Nephron (organoid): ENCODE data around the gene TEX14.
A peak's percentile ranks its signal among the peaks of the same experiment; 100 is the strongest.
"Not testable (repeated sequence)": the region's sequence is repeated elsewhere in the genome, so short reads cannot be mapped to it uniquely, and the experiment has no call there.

ENCODE experiments used
- H3K27ac Mint-ChIP-seq, 3 experiments: 2 replicates each; pipeline ENCODE4 v1.8.0; 2020; ENCODE audit warnings: mixed read lengths in 3 of 3, mild to moderate bottlenecking in 2 of 3, moderate library complexity in 1 of 3
- H3K27me3 Mint-ChIP-seq: 2 replicates; pipeline ENCODE4 v1.8.0; 2021; ENCODE audit warnings: low read depth, mild to moderate bottlenecking, moderate library complexity, mixed read lengths
- H3K36me3 Mint-ChIP-seq: 2 replicates; pipeline ENCODE4 v1.8.0; 2020; ENCODE audit warnings: low read depth, mixed read lengths
- H3K4me1 Mint-ChIP-seq: 2 replicates; pipeline ENCODE4 v1.8.0; 2020; ENCODE audit warnings: mixed read lengths
- H3K4me3 Mint-ChIP-seq, 3 experiments: 2 replicates each; pipeline ENCODE4 v1.8.0; 2020; ENCODE audit warnings: mild to moderate bottlenecking in 3 of 3, mixed read lengths in 3 of 3, moderate library complexity in 2 of 3
- H3K9me3 Mint-ChIP-seq: 2 replicates; pipeline ENCODE4 v1.8.0; 2020; ENCODE audit warnings: mixed read lengths
- CTCF ChIP-seq, 3 experiments: fragments of 200-600 bp; sonication (generic); IDR thresholded peaks; one replicate each; pipeline ENCODE4 v1.5.0; 2021; ENCODE audit warnings: antibody characterized with exemption in 3 of 3; ENCODE audit not compliant: unreplicated experiment in 3 of 3

Gene TEX14

DNA sequence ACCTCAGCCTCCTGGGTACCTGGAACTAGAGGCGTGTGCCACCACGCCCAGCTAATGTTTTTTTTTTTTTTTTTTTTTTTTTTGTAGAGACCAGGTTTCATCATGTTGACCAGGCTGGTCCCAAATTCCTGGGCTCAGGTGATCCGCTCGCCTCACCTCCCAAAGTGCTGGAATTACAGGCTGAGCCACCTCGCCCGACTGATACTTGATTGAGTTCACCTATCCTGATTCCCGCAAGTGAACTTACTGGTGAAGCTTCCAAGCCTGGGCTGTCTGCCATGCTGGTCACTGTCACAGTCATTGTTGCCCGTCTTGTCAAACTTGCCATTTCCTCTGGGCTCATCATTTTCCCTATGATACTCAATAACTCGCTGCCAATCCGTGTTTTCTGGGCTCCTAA lies 106.3 kb downstream of the TEX14 start:
- H3K27ac Mint-ChIP-seq, result no peak overlapping the region
- no peaks in the 10 kb centered on the region for H3K36me3 Mint-ChIP-seq
- H3K9me3 Mint-ChIP-seq, result no peaks in the 10 kb centered on the region

GRCh38 chr17:58583486-58583885 lies 108.4 kb downstream of the TEX14 start:
- H3K27me3 Mint-ChIP-seq, result peaks cover 12% of the 10 kb centered on the region
- peaks cover 10% of the 10 kb centered on the region for H3K4me1 Mint-ChIP-seq
- H3K9me3 Mint-ChIP-seq, result no peaks in the 10 kb centered on the region
- H3K27ac Mint-ChIP-seq, result no peak overlapping the region
- H3K36me3 Mint-ChIP-seq, result no peaks in the 10 kb centered on the region
- no peak for TF ChIP-seq CTCF (IDR thresholded peaks at IDR 0.05; ENCODE audit: unreplicated experiment in 3 of 3)
- no peak overlapping the region for H3K4me3 Mint-ChIP-seq

More for the DNA sequence above, 106.3 kb downstream of the TEX14 start:
- H3K27me3 Mint-ChIP-seq, result peaks cover 10% of the 10 kb centered on the region
- no peak overlapping the region for H3K4me3 Mint-ChIP-seq
- no peak for TF ChIP-seq CTCF (IDR thresholded peaks at IDR 0.05; ENCODE audit: unreplicated experiment in 3 of 3)
- H3K4me1 Mint-ChIP-seq, result peaks cover 10% of the 10 kb centered on the region

DNA sequence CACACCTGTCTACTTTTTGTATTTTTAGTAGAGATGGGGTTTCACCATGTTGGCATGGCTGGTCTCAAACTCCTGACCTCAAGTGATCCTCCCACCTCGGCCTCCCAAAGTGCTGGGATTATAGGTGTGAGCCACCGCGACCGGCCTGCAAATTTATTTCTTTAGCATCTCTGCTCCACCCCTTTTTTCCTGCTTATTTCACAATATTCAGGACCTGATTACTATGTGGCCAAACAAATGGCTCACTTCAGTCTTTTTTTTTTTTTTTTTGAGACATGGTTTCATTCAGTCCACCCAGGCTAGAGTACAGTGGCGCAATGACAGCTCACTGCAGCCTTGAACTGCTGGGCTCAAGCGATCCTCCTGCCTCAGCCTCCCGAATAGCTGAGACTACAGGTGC lies 109.1 kb downstream of the TEX14 start:
- H3K27ac Mint-ChIP-seq, H3K4me3 Mint-ChIP-seq, H3K9me3 Mint-ChIP-seq, H3K36me3 Mint-ChIP-seq: not testable (repeated sequence)
- Mint-ChIP-seq H3K4me1 (peaks cover 16% of the 10 kb centered on the region), H3K27me3 (peaks cover 12% of the 10 kb centered on the region)

- H3K27ac Mint-ChIP-seq, result no peak overlapping the region
- H3K36me3 Mint-ChIP-seq, result no peaks in the 10 kb centered on the region
- H3K4me1 Mint-ChIP-seq, result peaks cover 15% of the 10 kb centered on the region
- H3K4me3 Mint-ChIP-seq, result no peak overlapping the region
- no peaks in the 10 kb centered on the region for H3K9me3 Mint-ChIP-seq
- TF ChIP-seq CTCF (IDR thresholded peaks at IDR 0.05; ENCODE audit: unreplicated experiment in 3 of 3), result no peak
- H3K27me3 Mint-ChIP-seq, result peaks cover 12% of the 10 kb centered on the region
These were observed 111.2 kb downstream of the TEX14 start for GRCh38 chr17:58580671-58581070.

DNA sequence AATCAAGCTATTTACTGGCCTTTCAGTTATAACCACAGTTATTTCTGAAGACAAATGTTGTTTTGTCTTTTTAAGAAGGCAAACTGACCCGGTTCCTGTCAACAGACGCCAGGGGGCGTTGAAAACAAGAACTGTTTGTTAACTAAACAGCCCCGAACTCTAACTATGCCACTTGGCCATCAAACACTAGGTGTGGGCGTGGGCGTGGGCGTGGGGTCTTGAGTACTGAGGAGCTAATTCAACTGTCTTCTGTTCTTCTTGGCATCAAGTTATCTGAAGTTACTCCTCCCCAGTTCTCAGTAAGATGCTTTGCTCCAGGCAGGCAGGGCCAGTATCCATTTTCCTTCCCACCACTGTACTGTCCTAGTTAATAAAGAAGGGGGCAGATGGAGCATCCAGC lies 114.1 kb downstream of the TEX14 start:
- Mint-ChIP-seq H3K4me1 (peaks cover 15% of the 10 kb centered on the region), H3K27me3 (peaks cover 5% of the 10 kb centered on the region), H3K4me3 (no peak overlapping the region), H3K9me3 (no peaks in the 10 kb centered on the region), H3K27ac (no peak overlapping the region), H3K36me3 (no peaks in the 10 kb centered on the region)
- peak; percentile 49 to 64 (median 52) for TF ChIP-seq CTCF (IDR thresholded peaks at IDR 0.05; ENCODE audit: unreplicated experiment in 3 of 3)

- TF ChIP-seq CTCF (IDR thresholded peaks at IDR 0.05; ENCODE audit: unreplicated experiment in 3 of 3), result no peak
- Mint-ChIP-seq H3K4me3 (no peak overlapping the region), H3K36me3 (no peaks in the 10 kb centered on the region), H3K9me3 (no peaks in the 10 kb centered on the region), H3K4me1 (peaks cover 16% of the 10 kb centered on the region), H3K27ac (no peak overlapping the region), H3K27me3 (peaks cover 5% of the 10 kb centered on the region)
These were observed 115.0 kb downstream of the TEX14 start for GRCh38 chr17:58576679-58577367.
